Measurements from ENCODE around the gene MAGEA8.
A peak's percentile ranks its signal among the peaks of the same experiment; 100 is the strongest.
"Not testable (repeated sequence)": the region's sequence is repeated elsewhere in the genome, so short reads cannot be mapped to it uniquely, and the experiment has no call there.

Gene MAGEA8

DNA sequence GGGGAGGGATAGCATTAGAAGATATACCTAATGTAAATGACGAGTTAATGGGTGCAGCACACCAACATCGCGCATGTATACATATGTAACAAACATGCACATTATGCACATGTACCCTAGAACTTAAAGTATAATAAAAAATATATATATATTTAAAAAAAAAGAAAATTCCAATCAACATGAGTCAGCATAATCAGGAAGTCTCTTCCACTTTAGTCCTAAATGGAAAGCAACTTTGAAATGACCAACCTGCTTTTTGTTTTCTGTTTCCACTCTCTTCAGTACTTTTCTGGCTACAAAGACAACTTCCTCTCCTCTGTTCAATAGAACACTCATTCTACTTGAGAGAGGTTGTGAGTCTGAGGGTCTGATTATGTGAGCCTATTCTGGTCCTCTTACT lies 13.5 kb upstream of the MAGEA8 start:
- Histone ChIP-seq H3K9me3 (ENCODE audit: insufficient read depth, low read length) (no peaks in the 10 kb centered on the region), H3K36me3 (ENCODE audit: insufficient read depth, insufficient read length, low read length) (no peaks in the 10 kb centered on the region), H3K9ac (ENCODE audit: insufficient read length, low read depth) (no peak overlapping the region), H3K4me3 (ENCODE audit: insufficient read length, low read depth) (no peak overlapping the region), H3K27me3 (ENCODE audit: insufficient read depth, insufficient read length) (no peaks in the 10 kb centered on the region), H3K4me1 (ENCODE audit: insufficient read depth, insufficient read length) (no peaks in the 10 kb centered on the region)
- TF ChIP-seq ZNF274 (IDR thresholded peaks at IDR 0.05; ENCODE audit: low read depth, low read length), result no peak
- TF ChIP-seq YY1 (IDR thresholded peaks at IDR 0.05; ENCODE audit: insufficient read depth, insufficient read length), result no peak
- DNase-seq (ENCODE audit: low read depth, low spot score), result no peak

DNA sequence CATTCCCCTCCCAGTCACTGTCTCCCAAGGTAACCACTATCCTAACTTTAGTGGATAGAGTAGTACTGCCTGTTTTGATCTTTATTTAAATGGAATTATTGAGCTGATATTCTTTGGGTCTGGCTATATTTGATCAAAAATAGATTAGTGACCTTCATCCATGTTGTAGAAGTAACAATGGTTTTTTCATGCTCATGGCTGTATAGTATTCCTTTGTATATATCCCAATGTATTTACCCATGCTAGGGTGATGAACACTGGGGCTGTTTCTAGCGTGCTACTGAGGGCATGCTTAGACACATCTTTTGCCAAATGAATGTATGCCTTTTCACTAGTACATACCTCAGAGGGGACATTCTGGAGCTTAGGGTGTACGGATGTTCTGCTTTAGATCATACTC lies 10.1 kb upstream of the MAGEA8 start:
- H3K27me3 ChIP-seq (ENCODE audit: insufficient read depth, insufficient read length), result no peaks in the 10 kb centered on the region
- no peak for TF ChIP-seq SUZ12 (IDR thresholded peaks at IDR 0.05; ENCODE audit: extremely low read depth, insufficient read depth, insufficient read length)
- TF ChIP-seq YY1 (IDR thresholded peaks at IDR 0.05; ENCODE audit: insufficient read depth, insufficient read length), result no peak
- TF ChIP-seq ZNF274 (IDR thresholded peaks at IDR 0.05; ENCODE audit: low read depth, low read length), result no peak
- H3K9ac ChIP-seq (ENCODE audit: insufficient read length, low read depth), result no peak overlapping the region
- no peaks in the 10 kb centered on the region for H3K9me3 ChIP-seq (ENCODE audit: insufficient read depth, low read length)
- DNase-seq (ENCODE audit: low read depth, low spot score), result no peak
- no peaks in the 10 kb centered on the region for H3K4me1 ChIP-seq (ENCODE audit: insufficient read depth, insufficient read length)
- H3K36me3 ChIP-seq (ENCODE audit: insufficient read depth, insufficient read length, low read length), result no peaks in the 10 kb centered on the region
- no peak overlapping the region for H3K4me3 ChIP-seq (ENCODE audit: insufficient read length, low read depth)

DNA sequence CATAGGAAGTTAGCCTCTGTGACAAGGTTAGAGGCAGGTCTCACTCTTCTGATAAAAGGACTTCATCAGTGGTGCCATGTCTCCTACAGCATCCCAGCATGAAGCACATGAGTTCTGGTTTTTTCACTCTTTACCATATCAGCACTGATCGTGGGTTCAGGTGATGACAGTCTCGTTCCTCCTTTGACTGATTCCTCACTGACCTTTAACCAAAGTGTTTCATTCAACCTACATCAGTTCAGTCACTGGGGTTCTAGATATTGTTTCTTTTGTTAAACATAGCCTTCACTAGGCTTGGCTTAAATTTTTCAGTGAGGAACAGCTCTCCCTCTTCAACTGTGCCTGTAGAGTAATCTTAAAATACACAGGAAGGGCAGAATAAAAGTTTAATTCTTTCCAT lies 9.6 kb upstream of the MAGEA8 start:
- TF ChIP-seq ZNF274 (IDR thresholded peaks at IDR 0.05; ENCODE audit: low read depth, low read length) (no peak), SUZ12 (IDR thresholded peaks at IDR 0.05; ENCODE audit: extremely low read depth, insufficient read depth, insufficient read length) (no peak), YY1 (IDR thresholded peaks at IDR 0.05; ENCODE audit: insufficient read depth, insufficient read length) (no peak)
- no peaks in the 10 kb centered on the region for H3K27me3 ChIP-seq (ENCODE audit: insufficient read depth, insufficient read length)
- no peak overlapping the region for H3K4me3 ChIP-seq (ENCODE audit: insufficient read length, low read depth)
- no peak for DNase-seq (ENCODE audit: low read depth, low spot score)
- no peak overlapping the region for H3K9ac ChIP-seq (ENCODE audit: insufficient read length, low read depth)
- H3K36me3 ChIP-seq (ENCODE audit: insufficient read depth, insufficient read length, low read length), result no peaks in the 10 kb centered on the region
- H3K9me3 ChIP-seq (ENCODE audit: insufficient read depth, low read length), result no peaks in the 10 kb centered on the region
- H3K4me1 ChIP-seq (ENCODE audit: insufficient read depth, insufficient read length), result no peaks in the 10 kb centered on the region

DNA sequence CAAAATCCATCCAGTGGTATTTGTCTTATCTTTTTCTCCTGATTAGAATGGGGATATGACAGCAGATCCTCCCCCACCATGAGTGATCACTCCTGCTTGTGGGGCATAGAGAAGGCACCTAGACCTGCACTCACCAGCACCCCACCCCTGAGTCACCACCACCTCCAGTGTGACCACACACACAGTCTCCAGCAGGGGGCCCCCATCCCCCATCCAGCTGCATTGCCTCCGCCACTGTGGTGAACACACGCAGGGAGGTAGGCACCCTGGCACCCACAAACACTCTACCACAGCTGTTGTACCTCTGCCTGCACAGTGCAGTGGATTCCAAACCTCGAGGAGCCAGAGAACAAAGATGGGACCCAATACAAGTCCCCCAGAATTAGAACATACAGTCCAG lies 9.0 kb upstream of the MAGEA8 start:
- TF ChIP-seq YY1 (IDR thresholded peaks at IDR 0.05; ENCODE audit: insufficient read depth, insufficient read length), result no peak
- TF ChIP-seq ZNF274 (IDR thresholded peaks at IDR 0.05; ENCODE audit: low read depth, low read length), result no peak
- no peak for TF ChIP-seq SUZ12 (IDR thresholded peaks at IDR 0.05; ENCODE audit: extremely low read depth, insufficient read depth, insufficient read length)
- no peaks in the 10 kb centered on the region for H3K9me3 ChIP-seq (ENCODE audit: insufficient read depth, low read length)
- H3K36me3 ChIP-seq (ENCODE audit: insufficient read depth, insufficient read length, low read length), result no peaks in the 10 kb centered on the region
- no peak overlapping the region for H3K4me3 ChIP-seq (ENCODE audit: insufficient read length, low read depth)
- H3K4me1 ChIP-seq (ENCODE audit: insufficient read depth, insufficient read length), result no peaks in the 10 kb centered on the region
- no peak overlapping the region for H3K9ac ChIP-seq (ENCODE audit: insufficient read length, low read depth)
- no peaks in the 10 kb centered on the region for H3K27me3 ChIP-seq (ENCODE audit: insufficient read depth, insufficient read length)
- peak; percentile 1 for DNase-seq (ENCODE audit: low read depth, low spot score)

DNA sequence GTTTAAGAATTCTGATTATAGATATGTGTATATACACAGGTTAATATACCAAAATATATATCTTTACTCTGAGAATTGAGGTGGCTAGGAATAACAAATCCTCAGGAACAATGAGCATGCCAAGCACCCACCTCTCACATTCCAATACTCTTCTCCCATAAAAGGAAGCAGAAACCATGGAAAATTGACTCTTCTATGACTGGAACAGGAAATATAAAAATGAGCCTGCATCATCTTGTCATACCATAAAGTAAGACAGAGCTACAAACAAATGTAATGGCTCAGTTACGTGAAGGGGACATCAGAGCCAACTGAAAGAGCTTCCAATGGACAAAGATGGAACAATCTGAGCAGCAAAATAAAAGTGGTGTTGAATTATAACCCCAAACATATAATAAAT lies 3.8 kb upstream of the MAGEA8 start:
- Histone ChIP-seq H3K9ac (ENCODE audit: insufficient read length, low read depth) (no peak overlapping the region), H3K4me3 (ENCODE audit: insufficient read length, low read depth) (no peak overlapping the region), H3K4me1 (ENCODE audit: insufficient read depth, insufficient read length) (no peaks in the 10 kb centered on the region), H3K27me3 (ENCODE audit: insufficient read depth, insufficient read length) (no peaks in the 10 kb centered on the region), H3K9me3 (ENCODE audit: insufficient read depth, low read length) (no peaks in the 10 kb centered on the region), H3K36me3 (ENCODE audit: insufficient read depth, insufficient read length, low read length) (no peaks in the 10 kb centered on the region)
- DNase-seq (ENCODE audit: low read depth, low spot score), result no peak
- TF ChIP-seq ZNF274 (IDR thresholded peaks at IDR 0.05; ENCODE audit: low read depth, low read length) (no peak), YY1 (IDR thresholded peaks at IDR 0.05; ENCODE audit: insufficient read depth, insufficient read length) (no peak), SUZ12 (IDR thresholded peaks at IDR 0.05; ENCODE audit: extremely low read depth, insufficient read depth, insufficient read length) (no peak)

DNA sequence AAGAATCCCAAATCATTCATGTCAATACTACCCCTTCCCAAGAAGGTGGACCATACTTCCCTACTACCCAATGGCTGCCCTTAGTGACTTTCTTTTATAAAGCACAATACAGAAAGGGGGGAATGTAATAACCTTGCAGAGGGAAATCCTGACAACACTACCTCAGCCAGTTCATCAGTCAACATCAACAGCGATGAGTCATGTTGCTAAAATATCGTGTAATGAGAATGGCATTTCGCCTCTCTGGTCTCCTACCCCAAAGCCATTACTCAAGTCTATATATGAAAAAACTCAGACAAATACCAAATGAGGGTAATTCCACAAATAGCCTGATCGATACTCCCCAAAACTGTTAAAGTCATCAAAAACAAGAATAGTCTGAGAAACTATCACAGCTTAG lies 3.3 kb upstream of the MAGEA8 start:
- DNase-seq (ENCODE audit: low read depth, low spot score), result no peak
- H3K4me3 ChIP-seq (ENCODE audit: insufficient read length, low read depth), result no peak overlapping the region
- no peaks in the 10 kb centered on the region for H3K36me3 ChIP-seq (ENCODE audit: insufficient read depth, insufficient read length, low read length)
- no peaks in the 10 kb centered on the region for H3K27me3 ChIP-seq (ENCODE audit: insufficient read depth, insufficient read length)
- H3K9me3 ChIP-seq (ENCODE audit: insufficient read depth, low read length), result no peaks in the 10 kb centered on the region
- no peak overlapping the region for H3K9ac ChIP-seq (ENCODE audit: insufficient read length, low read depth)
- no peaks in the 10 kb centered on the region for H3K4me1 ChIP-seq (ENCODE audit: insufficient read depth, insufficient read length)
- TF ChIP-seq SUZ12 (IDR thresholded peaks at IDR 0.05; ENCODE audit: extremely low read depth, insufficient read depth, insufficient read length) (no peak), ZNF274 (IDR thresholded peaks at IDR 0.05; ENCODE audit: low read depth, low read length) (no peak), YY1 (IDR thresholded peaks at IDR 0.05; ENCODE audit: insufficient read depth, insufficient read length) (no peak)

DNA sequence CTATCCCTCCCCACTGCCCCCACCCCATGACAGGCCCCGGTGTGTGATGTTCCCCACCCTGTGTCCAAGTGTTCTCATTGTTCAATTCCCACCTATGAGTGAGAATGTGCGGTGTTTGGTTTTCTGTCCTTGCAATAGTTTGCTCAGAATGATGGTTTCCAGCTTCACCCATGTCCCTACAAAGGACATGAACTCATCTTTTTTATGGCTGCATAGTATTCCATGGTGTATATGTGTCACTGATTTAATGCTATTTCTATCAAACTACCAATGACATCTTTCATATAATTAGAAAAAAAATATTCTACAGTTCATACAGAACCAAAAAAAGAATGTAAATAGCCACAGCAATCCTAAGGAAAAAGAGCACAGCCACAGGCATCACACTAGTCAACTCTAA lies 9.8 kb downstream of the MAGEA8 start:
- not testable (repeated sequence) for H3K27me3 ChIP-seq (ENCODE audit: insufficient read depth, insufficient read length); H3K9me3 ChIP-seq (ENCODE audit: insufficient read depth, low read length); H3K4me3 ChIP-seq (ENCODE audit: insufficient read length, low read depth); H3K4me1 ChIP-seq (ENCODE audit: insufficient read depth, insufficient read length); DNase-seq (ENCODE audit: low read depth, low spot score); H3K9ac ChIP-seq (ENCODE audit: insufficient read length, low read depth); H3K36me3 ChIP-seq (ENCODE audit: insufficient read depth, insufficient read length, low read length)

DNA sequence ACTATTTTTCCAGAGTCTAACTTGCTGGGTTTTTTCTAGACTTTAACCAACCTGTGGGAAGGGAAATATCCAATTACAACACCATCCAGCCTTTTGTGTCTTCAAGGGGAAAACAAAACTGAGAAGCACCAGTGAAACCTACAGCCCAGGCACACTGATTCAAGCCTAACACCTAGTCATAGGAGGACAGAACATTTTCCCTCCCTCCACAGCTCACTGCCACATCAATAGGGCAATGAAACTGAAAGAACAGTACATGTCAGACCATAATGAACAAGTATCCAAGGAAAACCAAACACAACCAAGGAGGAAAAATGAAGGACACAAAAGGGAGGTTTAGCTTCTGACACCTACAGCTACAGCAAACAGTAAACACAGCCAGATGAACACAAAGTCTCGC lies 17.6 kb downstream of the MAGEA8 start:
- no peaks in the 10 kb centered on the region for H3K9me3 ChIP-seq (ENCODE audit: insufficient read depth, low read length)
- H3K4me1 ChIP-seq (ENCODE audit: insufficient read depth, insufficient read length), result no peaks in the 10 kb centered on the region
- H3K4me3 ChIP-seq (ENCODE audit: insufficient read length, low read depth), result no peak overlapping the region
- H3K36me3 ChIP-seq (ENCODE audit: insufficient read depth, insufficient read length, low read length), result no peaks in the 10 kb centered on the region
- no peaks in the 10 kb centered on the region for H3K27me3 ChIP-seq (ENCODE audit: insufficient read depth, insufficient read length)
- H3K9ac ChIP-seq (ENCODE audit: insufficient read length, low read depth), result no peak overlapping the region
- TF ChIP-seq SUZ12 (IDR thresholded peaks at IDR 0.05; ENCODE audit: extremely low read depth, insufficient read depth, insufficient read length) (no peak), ZNF274 (IDR thresholded peaks at IDR 0.05; ENCODE audit: low read depth, low read length) (no peak), YY1 (IDR thresholded peaks at IDR 0.05; ENCODE audit: insufficient read depth, insufficient read length) (no peak)
- no peak for DNase-seq (ENCODE audit: low read depth, low spot score)

All from NT2/D1 (cell line).